ELF-1 (cell line): ENCODE results near the gene BANF2.
A peak's percentile ranks its signal among the peaks of the same experiment; 100 is the strongest.
"Not testable (repeated sequence)": the region's sequence is repeated elsewhere in the genome, so short reads cannot be mapped to it uniquely, and the experiment has no call there.

ENCODE experiments used
- DNase-seq: peaks from one replicate; pipeline ENCODE4 v3.0.0-alpha.2; 2016; ENCODE audit warnings: low read depth, low spot score

Gene BANF2

GRCh38 chr20:17762873-17763557, 63.2 kb downstream of the BANF2 start:
- peak; percentile 68 for DNase-seq

DNA sequence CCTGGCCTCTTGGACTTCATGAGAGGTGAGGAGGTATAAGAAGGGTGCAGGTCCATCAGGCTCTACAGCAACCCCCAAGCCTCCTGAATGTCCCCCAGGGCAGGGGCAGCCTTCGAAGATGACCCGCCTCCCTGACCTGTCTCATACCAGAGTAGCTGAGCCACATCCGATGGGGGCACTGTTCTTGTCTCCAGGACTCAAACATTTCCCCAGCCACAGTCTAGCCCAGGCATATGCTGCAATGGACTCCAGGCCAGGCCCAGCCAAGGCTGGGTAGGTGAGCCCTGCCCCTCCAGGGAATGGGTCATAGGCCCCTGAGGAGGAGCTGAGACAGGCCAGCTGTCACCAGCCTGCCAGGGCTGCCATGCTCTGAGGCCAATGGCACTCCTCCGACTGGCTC, 65.3 kb downstream of the BANF2 start:
- DNase-seq: peak; percentile 19

- DNase-seq: no peak
Measured at GRCh38 chr20:17765584-17765983, 65.8 kb downstream of the BANF2 start.

DNA sequence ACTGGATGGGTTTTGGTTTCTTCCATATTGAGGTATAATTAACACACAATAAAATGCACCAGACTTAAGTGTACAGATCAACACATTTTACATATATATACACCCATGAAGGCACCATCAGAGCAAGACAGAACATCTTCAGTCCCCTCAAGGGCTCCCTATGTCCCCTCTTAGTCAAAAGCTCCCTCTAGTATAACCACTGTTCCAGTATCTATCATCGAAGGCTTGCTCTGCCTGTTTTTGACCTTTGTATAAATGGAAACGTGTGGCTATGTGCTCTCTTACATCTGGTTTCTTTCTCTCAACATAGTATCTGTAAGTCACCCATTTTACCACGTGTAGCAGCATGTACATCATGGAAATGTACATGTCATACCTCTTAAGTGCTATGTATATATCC, 66.5 kb downstream of the BANF2 start:
- DNase-seq: no peak

- DNase-seq: no peak
Measured at GRCh38 chr20:17767624-17768023, 67.9 kb downstream of the BANF2 start.

DNA sequence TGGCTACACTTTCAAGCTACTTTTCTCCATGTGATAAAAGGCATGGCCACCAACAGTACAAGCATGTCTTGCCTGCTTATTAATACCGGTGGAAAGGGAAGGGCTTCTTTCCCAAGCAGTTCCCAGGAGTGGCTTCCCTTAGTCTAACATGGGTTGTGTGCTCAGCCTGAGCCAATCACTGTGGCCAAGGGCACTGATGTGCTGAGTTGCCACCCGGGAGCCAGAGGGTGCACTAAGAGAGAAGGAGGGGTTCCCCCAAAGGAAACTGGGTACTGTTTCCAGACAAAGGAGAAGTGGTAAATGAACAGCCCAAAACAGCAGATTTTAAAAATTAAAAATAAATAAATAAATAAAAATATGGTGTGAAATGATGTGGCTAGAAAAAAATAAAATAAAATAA, 68.5 kb downstream of the BANF2 start:
- no peak for DNase-seq

- not testable (repeated sequence) for DNase-seq
Measured at GRCh38 chr20:17769716-17770115, 70.0 kb downstream of the BANF2 start.

GRCh38 chr20:17771206-17772004, 71.6 kb downstream of the BANF2 start:
- no peak for DNase-seq

DNA sequence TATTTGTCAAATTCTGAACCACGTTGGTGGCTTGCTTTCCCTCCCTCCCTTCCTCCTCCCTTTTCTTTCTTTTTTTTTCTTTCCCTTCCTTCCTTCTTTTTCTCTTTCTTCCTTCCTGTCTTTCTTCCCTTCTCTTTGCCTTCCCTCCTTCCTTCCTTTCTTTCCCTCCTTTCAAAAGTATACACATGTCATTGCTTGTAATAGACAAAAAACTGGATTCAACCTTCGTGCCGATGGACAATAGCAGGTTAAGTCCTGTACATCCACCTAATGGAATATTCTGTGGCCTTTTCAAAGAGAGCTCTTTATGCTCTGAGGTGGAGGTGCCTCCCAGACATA, 72.2 kb downstream of the BANF2 start:
- no peak for DNase-seq

- DNase-seq: no peak
Measured at GRCh38 chr20:17773619-17774018, 73.9 kb downstream of the BANF2 start.

DNA sequence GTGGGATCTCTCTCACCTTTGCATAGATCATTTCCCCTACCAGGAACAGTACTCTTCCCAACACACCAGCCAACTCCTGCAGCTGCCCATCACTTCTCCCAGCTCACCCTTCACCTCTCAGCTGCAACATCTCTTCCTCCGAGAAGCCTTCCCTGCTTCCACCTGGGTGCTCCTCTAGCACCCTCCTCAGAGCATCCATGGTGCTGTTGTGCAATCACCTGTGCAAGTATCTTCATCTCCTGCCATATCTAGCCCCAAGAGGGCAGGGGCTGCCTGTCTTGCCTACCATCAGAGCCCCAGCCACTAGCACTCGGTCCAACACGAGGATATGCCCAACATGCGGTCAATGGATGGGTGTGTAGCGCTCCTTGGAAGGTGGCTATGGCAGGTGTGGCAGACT, 75.8 kb downstream of the BANF2 start:
- DNase-seq: no peak

DNA sequence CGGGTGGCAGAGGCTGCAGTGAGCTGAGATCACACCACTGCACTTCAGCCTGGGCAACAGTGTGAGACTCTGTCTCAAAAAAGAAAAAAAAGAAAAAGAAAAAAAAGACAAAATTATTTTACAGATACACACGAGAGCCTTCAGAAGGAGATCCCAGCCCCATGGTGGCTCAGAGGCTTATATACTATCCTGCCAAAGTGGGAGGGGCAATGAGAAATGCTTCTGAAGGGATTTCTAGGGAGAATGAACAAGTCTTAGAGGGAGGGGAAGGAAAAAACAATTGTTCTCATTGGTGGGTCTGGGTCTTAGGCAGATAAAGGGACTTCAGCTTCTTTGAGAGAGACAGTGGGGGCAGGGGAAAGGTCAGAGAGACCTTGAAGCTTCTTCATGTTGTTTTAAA, 76.8 kb downstream of the BANF2 start:
- DNase-seq: no peak

- not testable (repeated sequence) for DNase-seq
Measured at GRCh38 chr20:17779011-17779410, 79.2 kb downstream of the BANF2 start.

DNA sequence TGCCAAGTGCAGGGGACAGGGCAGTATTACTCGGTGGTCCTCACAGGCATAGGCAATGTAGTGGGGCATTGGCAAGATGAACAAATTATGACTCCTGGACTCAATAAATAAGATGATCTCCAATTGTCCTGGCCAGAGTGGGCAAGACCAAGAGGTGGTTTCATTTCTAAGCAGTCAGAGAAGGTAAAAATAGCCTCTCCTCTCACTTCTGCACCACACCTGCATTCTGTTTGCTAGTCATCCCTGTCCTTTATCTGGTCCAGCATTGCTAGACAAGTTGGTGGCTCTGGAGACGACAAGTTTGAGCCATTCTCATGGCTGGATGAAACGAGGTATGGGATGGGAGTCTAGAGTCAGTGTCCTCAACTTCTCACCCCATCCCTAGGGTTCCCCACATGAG, 83.0 kb downstream of the BANF2 start:
- no peak for DNase-seq

- no peak for DNase-seq
Measured at GRCh38 chr20:17783671-17784070, 83.9 kb downstream of the BANF2 start.

GRCh38 chr20:17785007-17785406, 85.2 kb downstream of the BANF2 start:
- DNase-seq: no peak
